ENCODE measurements around the gene NECTIN2. TPM values are rescaled to one million over a fixed set of nuclear protein-coding genes. Genes with fewer than 3 reads are reported as not detected.

NECTIN2 gene
- polyA plus RNA-seq, 3 donors, result 5.6 to 18.2 (median 9.3) TPM

GRCh38 chr19:44810234-44811121 is 35.6 kb upstream of the NECTIN2 start:
- peaks cover 0 to 5% (median 0%) of the 10 kb centered on the region in 7 donors for H3K9me3 Mint-ChIP-seq
- Histone ChIP-seq H3K9ac (ENCODE audit: insufficient read depth, low read length, poor library complexity, severe bottlenecking) (no peak overlapping the region), H3K9me3 (replicated peaks in 1 of 2; ENCODE audit: control insufficient read depth in 1 of 2, insufficient read depth in 1 of 2, low read length in 2 of 2) (no peaks in the 10 kb centered on the region), H3K4me1 (ENCODE audit: control insufficient read depth in 1 of 2, insufficient read depth in 2 of 2, low read length in 2 of 2) (peaks cover 6 to 10% of the 10 kb centered on the region in 2 donors), H2AFZ (ENCODE audit: insufficient read depth, low read depth, low read length, poor library complexity, severe bottlenecking) (no peak overlapping the region), H3K79me2 (ENCODE audit: insufficient read depth, low read length) (no peaks in the 10 kb centered on the region), H3K27me3 (ENCODE audit: control insufficient read depth in 2 of 2, insufficient read depth in 2 of 2, low read length in 2 of 2) (peaks cover 3 to 19% of the 10 kb centered on the region in 2 donors), H3K4me3 (replicated peaks in 1 of 3; ENCODE audit: low read depth in 2 of 3, low read length in 3 of 3) (no peak overlapping the region), H4K20me1 (ENCODE audit: insufficient read depth, low read length) (no peaks in the 10 kb centered on the region), H3K4me2 (replicated peaks; ENCODE audit: extremely low read depth, low read length, poor library complexity, severe bottlenecking) (no peak overlapping the region), H3K27ac (ENCODE audit: low read depth in 1 of 2, low read length in 2 of 2) (no peak overlapping the region), H3K36me3 (replicated peaks in 1 of 2; ENCODE audit: control insufficient read depth in 1 of 2, insufficient read depth in 2 of 2, low read length in 2 of 2) (no peaks in the 10 kb centered on the region)
- peaks cover 21 to 33% (median 22%) of the 10 kb centered on the region in 3 donors for H3K27me3 Mint-ChIP-seq (ENCODE audit: low read depth in 3 of 3)
- intact Hi-C loops (cut with micrococcal nuclease), result no loop called here
- H3K4me1 Mint-ChIP-seq, result peaks cover 12% of the 10 kb centered on the region
- WGBS (ENCODE audit: insufficient coverage), result 98% methylated on average over 5 of the region's 13 CpGs
- TF ChIP-seq, protein P1, sequence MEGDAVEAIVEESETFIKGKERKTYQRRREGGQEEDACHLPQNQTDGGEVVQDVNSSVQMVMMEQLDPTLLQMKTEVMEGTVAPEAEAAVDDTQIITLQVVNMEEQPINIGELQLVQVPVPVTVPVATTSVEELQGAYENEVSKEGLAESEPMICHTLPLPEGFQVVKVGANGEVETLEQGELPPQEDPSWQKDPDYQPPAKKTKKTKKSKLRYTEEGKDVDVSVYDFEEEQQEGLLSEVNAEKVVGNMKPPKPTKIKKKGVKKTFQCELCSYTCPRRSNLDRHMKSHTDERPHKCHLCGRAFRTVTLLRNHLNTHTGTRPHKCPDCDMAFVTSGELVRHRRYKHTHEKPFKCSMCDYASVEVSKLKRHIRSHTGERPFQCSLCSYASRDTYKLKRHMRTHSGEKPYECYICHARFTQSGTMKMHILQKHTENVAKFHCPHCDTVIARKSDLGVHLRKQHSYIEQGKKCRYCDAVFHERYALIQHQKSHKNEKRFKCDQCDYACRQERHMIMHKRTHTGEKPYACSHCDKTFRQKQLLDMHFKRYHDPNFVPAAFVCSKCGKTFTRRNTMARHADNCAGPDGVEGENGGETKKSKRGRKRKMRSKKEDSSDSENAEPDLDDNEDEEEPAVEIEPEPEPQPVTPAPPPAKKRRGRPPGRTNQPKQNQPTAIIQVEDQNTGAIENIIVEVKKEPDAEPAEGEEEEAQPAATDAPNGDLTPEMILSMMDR (IDR thresholded peaks at IDR 0.05), result no peak
- no peak overlapping the region for H3K4me3 Mint-ChIP-seq
- DNase-seq, result no peak
- no peak overlapping the region for H3K27ac Mint-ChIP-seq
- no peaks in the 10 kb centered on the region for H3K36me3 Mint-ChIP-seq

DNA sequence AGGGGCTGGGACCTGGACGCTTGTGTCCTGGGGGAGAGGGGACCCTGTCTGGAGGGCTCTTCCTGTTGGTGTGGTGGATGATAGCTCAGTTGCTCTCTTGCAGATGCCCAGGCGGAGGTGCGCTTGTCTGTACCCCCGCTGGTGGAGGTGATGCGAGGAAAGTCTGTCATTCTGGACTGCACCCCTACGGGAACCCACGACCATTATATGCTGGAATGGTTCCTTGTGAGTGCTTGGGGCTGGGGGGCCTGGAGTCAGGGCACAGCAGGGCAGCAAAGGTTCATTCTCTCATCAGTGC is 35.0 kb upstream of the NECTIN2 start:
- TF ChIP-seq, protein P1 (IDR thresholded peaks at IDR 0.05), result no peak
- H3K27me3 Mint-ChIP-seq (ENCODE audit: low read depth in 3 of 3), result peaks cover 21 to 31% (median 22%) of the 10 kb centered on the region in 3 donors
- no peaks in the 10 kb centered on the region for H3K36me3 Mint-ChIP-seq
- no peaks in the 10 kb centered on the region for H3K79me2 ChIP-seq (ENCODE audit: insufficient read depth, low read length)
- intact Hi-C loops (cut with micrococcal nuclease), result no loop called here
- H3K4me3 ChIP-seq (replicated peaks in 1 of 3; ENCODE audit: low read depth in 2 of 3, low read length in 3 of 3), result no peak overlapping the region
- H3K9ac ChIP-seq (ENCODE audit: insufficient read depth, low read length, poor library complexity, severe bottlenecking), result no peak overlapping the region
- peaks cover 0 to 5% (median 0%) of the 10 kb centered on the region in 7 donors for H3K9me3 Mint-ChIP-seq
- H3K9me3 ChIP-seq (replicated peaks in 1 of 2; ENCODE audit: control insufficient read depth in 1 of 2, insufficient read depth in 1 of 2, low read length in 2 of 2), result no peaks in the 10 kb centered on the region
- peaks cover 12% of the 10 kb centered on the region for H3K4me1 Mint-ChIP-seq
- H3K36me3 ChIP-seq (replicated peaks in 1 of 2; ENCODE audit: control insufficient read depth in 1 of 2, insufficient read depth in 2 of 2, low read length in 2 of 2), result no peaks in the 10 kb centered on the region
- H3K4me1 ChIP-seq (ENCODE audit: control insufficient read depth in 1 of 2, insufficient read depth in 2 of 2, low read length in 2 of 2), result peaks cover 6 to 10% of the 10 kb centered on the region in 2 donors
- H3K4me2 ChIP-seq (replicated peaks; ENCODE audit: extremely low read depth, low read length, poor library complexity, severe bottlenecking), result no peak overlapping the region
- peaks cover 3 to 19% of the 10 kb centered on the region in 2 donors for H3K27me3 ChIP-seq (ENCODE audit: control insufficient read depth in 2 of 2, insufficient read depth in 2 of 2, low read length in 2 of 2)
- H3K27ac ChIP-seq (ENCODE audit: low read depth in 1 of 2, low read length in 2 of 2), result no peak overlapping the region
- no peak overlapping the region for H3K4me3 Mint-ChIP-seq
- WGBS (ENCODE audit: insufficient coverage), result 100% methylated on average over 2 of the region's 7 CpGs
- no peak overlapping the region for H2AFZ ChIP-seq (ENCODE audit: insufficient read depth, low read depth, low read length, poor library complexity, severe bottlenecking)
- no peak overlapping the region for H3K27ac Mint-ChIP-seq
- DNase-seq, result no peak
- H4K20me1 ChIP-seq (ENCODE audit: insufficient read depth, low read length), result no peaks in the 10 kb centered on the region

All from CD14-positive monocyte (primary cell).